ENCODE measurements around the gene ITPR2. TPM values are rescaled to one million over a fixed set of nuclear protein-coding genes. Genes with fewer than 3 reads are reported as not detected.

Gene ITPR2
- total RNA-seq, 1 experiment from 2014 or later, result 26.0 TPM

DNA sequence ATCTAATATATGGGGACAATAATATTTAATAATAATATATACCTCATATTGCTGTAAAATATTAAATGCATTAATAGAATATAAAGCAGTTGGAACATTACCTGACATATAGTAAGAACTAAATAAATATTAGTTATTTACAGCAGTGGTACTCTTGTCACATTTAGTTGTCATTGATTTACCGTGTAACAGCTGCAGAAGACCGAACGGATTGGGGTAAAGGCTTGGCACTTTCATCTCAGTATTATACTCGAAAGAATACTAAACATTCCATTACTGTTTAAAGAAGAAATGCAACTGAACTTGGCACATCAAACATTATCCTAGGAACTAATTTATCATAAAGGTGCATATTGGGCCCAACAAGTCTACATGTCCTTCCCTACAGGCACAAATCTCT, 61.1 kb downstream of the ITPR2 start:
- Histone ChIP-seq H4K20me1 (ENCODE audit: insufficient read depth) (no peaks in the 10 kb centered on the region; the same call in 1 of the 2 replicates), H3K36me3 (ENCODE audit: low read depth) (no peaks in the 10 kb centered on the region), H3K27me3 (ENCODE audit: insufficient read depth, low read depth) (no peaks in the 10 kb centered on the region), H3F3A (ENCODE audit: insufficient read depth, low read depth) (peaks cover 3% of the 10 kb centered on the region; the same call in 1 of the 2 replicates), H3K9me3 (ENCODE audit: insufficient read depth, low read depth) (0 out of 2 replicates have a peak, but pooled peaks cover under 1% of the 10 kb centered on the region), H3K4me1 (replicated peaks; ENCODE audit: insufficient read depth) (peaks cover 15% of the 10 kb centered on the region), H3K4me3 (no peak overlapping the region), H3K4me2 (no peak overlapping the region), H3K27ac (no peak overlapping the region), H3K79me2 (ENCODE audit: low read depth) (no peaks in the 10 kb centered on the region), H3K9me2 (ENCODE audit: insufficient read depth) (no peaks in the 10 kb centered on the region), H2AFZ (no peak overlapping the region)
- TF ChIP-seq, protein P1, sequence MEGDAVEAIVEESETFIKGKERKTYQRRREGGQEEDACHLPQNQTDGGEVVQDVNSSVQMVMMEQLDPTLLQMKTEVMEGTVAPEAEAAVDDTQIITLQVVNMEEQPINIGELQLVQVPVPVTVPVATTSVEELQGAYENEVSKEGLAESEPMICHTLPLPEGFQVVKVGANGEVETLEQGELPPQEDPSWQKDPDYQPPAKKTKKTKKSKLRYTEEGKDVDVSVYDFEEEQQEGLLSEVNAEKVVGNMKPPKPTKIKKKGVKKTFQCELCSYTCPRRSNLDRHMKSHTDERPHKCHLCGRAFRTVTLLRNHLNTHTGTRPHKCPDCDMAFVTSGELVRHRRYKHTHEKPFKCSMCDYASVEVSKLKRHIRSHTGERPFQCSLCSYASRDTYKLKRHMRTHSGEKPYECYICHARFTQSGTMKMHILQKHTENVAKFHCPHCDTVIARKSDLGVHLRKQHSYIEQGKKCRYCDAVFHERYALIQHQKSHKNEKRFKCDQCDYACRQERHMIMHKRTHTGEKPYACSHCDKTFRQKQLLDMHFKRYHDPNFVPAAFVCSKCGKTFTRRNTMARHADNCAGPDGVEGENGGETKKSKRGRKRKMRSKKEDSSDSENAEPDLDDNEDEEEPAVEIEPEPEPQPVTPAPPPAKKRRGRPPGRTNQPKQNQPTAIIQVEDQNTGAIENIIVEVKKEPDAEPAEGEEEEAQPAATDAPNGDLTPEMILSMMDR (conservative IDR thresholded peaks at IDR 0.05), result no peak
- TF ChIP-seq EZH2 (IDR thresholded peaks at IDR 0.05; ENCODE audit: low read depth), result no peak
- intact Hi-C loops (cut with micrococcal nuclease; ENCODE audit: unreplicated experiment), result no loop called here
- ChIA-PET POLR2A (ENCODE audit: unreplicated experiment) (no interaction called here), CTCF (no interaction called here)
- DNase-seq, result no peak
- BruUV-seq (replicated peaks), result no TSS peak

DNA sequence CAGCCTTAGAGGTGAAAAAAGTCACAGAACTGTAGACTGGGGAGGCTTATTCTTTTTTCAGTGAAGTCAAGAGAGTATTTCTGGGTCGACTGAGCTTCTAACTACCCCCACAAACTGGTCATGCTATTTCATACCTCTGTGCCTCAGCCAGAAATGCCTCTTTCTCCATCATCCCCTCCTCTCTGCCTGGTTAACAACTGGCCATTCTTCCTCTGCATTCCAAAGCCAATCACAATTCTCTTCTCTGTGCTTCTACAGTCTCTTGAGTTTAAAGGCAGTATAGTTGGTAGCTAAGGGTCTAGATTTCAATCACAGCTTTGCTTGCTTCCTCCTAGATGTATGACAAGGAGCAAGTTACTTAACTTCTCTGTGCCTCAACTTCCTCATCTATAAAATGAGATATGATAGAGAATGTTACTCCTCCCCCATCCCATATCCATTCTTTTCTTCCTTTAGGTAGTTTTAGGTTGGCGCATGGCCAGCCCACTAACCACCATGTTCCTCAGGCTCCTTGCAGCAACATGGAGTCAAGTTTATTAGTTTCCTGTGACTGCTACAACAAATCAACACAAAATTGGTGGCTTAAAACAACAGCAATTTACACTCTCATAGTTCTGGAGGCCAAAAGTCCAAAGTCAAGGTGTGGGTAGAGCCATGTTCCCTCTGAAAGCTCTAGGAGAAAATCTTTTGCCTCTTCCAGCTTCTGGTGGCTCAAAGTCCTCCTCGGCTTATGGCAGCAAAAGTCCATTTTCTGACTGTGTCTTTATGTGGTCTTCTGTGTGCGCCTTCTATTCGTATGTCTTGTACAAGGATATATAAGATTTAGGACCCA, 62.5 kb downstream of the ITPR2 start:
- no peaks in the 10 kb centered on the region; the same call in 1 of the 2 replicates for H4K20me1 ChIP-seq (ENCODE audit: insufficient read depth)
- no peaks in the 10 kb centered on the region for H3K9me2 ChIP-seq (ENCODE audit: insufficient read depth)
- no TSS peak for BruUV-seq (replicated peaks)
- peaks cover 15% of the 10 kb centered on the region for H3K4me1 ChIP-seq (replicated peaks; ENCODE audit: insufficient read depth)
- no peak overlapping the region for H3K4me2 ChIP-seq
- peaks cover 3% of the 10 kb centered on the region; the same call in 1 of the 2 replicates for H3F3A ChIP-seq (ENCODE audit: insufficient read depth, low read depth)
- no peaks in the 10 kb centered on the region for H3K79me2 ChIP-seq (ENCODE audit: low read depth)
- H3K27me3 ChIP-seq (ENCODE audit: insufficient read depth, low read depth), result no peaks in the 10 kb centered on the region
- intact Hi-C loops (cut with micrococcal nuclease; ENCODE audit: unreplicated experiment), result no loop called here
- ChIA-PET CTCF (no interaction called here), POLR2A (ENCODE audit: unreplicated experiment) (no interaction called here)
- no peak for DNase-seq
- TF ChIP-seq, protein P1 (conservative IDR thresholded peaks at IDR 0.05), result no peak
- TF ChIP-seq EZH2 (IDR thresholded peaks at IDR 0.05; ENCODE audit: low read depth), result no peak
- H3K9me3 ChIP-seq (ENCODE audit: insufficient read depth, low read depth), result no peaks in the 10 kb centered on the region
- no peak overlapping the region for H3K4me3 ChIP-seq
- no peak overlapping the region for H2AFZ ChIP-seq
- no peak overlapping the region for H3K27ac ChIP-seq
- H3K36me3 ChIP-seq (ENCODE audit: low read depth), result no peaks in the 10 kb centered on the region

DNA sequence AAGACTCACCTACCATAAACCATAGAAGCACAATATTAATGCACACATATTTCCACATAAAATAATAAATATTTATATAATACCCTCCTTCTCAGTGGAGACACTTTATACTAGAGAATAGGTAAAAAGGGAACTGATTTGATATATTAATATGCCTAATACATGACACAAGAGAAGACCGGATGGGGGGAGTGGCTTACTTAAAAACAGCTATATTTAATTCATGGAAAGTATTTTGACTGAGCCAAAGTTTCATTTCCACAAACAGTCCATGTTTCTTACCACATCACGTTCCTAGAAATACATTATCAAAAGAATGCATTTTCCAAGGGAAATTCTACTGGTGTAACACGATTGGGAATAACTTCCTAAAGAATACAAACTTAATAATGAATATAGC, 63.4 kb downstream of the ITPR2 start:
- CTCF ChIA-PET, result no interaction called here
- Histone ChIP-seq H3K79me2 (ENCODE audit: low read depth) (no peaks in the 10 kb centered on the region), H3K9me3 (ENCODE audit: insufficient read depth, low read depth) (no peaks in the 10 kb centered on the region), H3F3A (ENCODE audit: insufficient read depth, low read depth) (peaks cover 3% of the 10 kb centered on the region; the same call in 1 of the 2 replicates), H3K4me3 (no peak overlapping the region), H3K4me1 (replicated peaks; ENCODE audit: insufficient read depth) (peaks cover 15% of the 10 kb centered on the region), H3K36me3 (ENCODE audit: low read depth) (no peaks in the 10 kb centered on the region), H3K27ac (no peak overlapping the region), H3K9me2 (ENCODE audit: insufficient read depth) (no peaks in the 10 kb centered on the region), H2AFZ (no peak overlapping the region), H4K20me1 (ENCODE audit: insufficient read depth) (no peaks in the 10 kb centered on the region; the same call in 1 of the 2 replicates), H3K27me3 (ENCODE audit: insufficient read depth, low read depth) (no peaks in the 10 kb centered on the region), H3K4me2 (peak overlapping the region; percentile 29; the same call in 1 of the 2 replicates)
- no TSS peak for BruUV-seq (replicated peaks)
- DNase-seq, result no peak
- POLR2A ChIA-PET (ENCODE audit: unreplicated experiment), result no interaction called here
- TF ChIP-seq, protein P1 (conservative IDR thresholded peaks at IDR 0.05), result no peak
- no peak for TF ChIP-seq EZH2 (IDR thresholded peaks at IDR 0.05; ENCODE audit: low read depth)
- intact Hi-C loops (cut with micrococcal nuclease; ENCODE audit: unreplicated experiment), result no loop called here

Data from PC-9 (cell line).